Neural cell (in vitro differentiated cells): ENCODE measurements around the gene ERC2. TPM values are rescaled to one million over a fixed set of nuclear protein-coding genes. Genes with fewer than 3 reads are reported as not detected.

Experiments used
- H2AFZ ChIP-seq: fragments of 200-600, 300-800 bp; sonication (generic), shearing (Covaris generic); 2 replicates; pipeline ENCODE4 v1.6.0; 2014; ENCODE audit warnings: low read depth, mild to moderate bottlenecking, antibody characterized with exemption, low read length, moderate library complexity
- H3F3A ChIP-seq: fragments of 200-600 bp; shearing (Covaris generic); 2 replicates; pipeline ENCODE4 v1.6.1; 2016; ENCODE audit warnings: mild to moderate bottlenecking, moderate library complexity, mixed read lengths, antibody characterized with exemption, low read length; ENCODE audit not compliant: insufficient read depth, poor library complexity, severe bottlenecking
- H3K27ac ChIP-seq: fragments of 200-600, 300-800 bp; sonication (generic), shearing (Covaris generic); 2 replicates; pipeline ENCODE4 v1.5.1; 2014; ENCODE audit warnings: mild to moderate bottlenecking, low read length, moderate library complexity
- H3K27me3 ChIP-seq: fragments of 300-800, 200-600 bp; sonication (generic), shearing (Covaris generic); 2 replicates; pipeline ENCODE4 v1.6.0; 2014; ENCODE audit warnings: mild to moderate bottlenecking, low read depth, low read length, moderate library complexity; ENCODE audit not compliant: insufficient read depth
- H3K36me3 ChIP-seq: fragments of 300-800, 200-600 bp; sonication (generic), shearing (Covaris generic); 2 replicates; pipeline ENCODE4 v1.5.1; 2014; ENCODE audit warnings: mild to moderate bottlenecking, antibody characterized with exemption, low read length, moderate library complexity; ENCODE audit not compliant: insufficient read depth
- H3K4me2 ChIP-seq: fragments of 300-800, 200-600 bp; sonication (generic), shearing (Covaris generic); 2 replicates; pipeline ENCODE4 v1.6.0; 2014; ENCODE audit warnings: mild to moderate bottlenecking, low read length
- H3K4me3 ChIP-seq: fragments of 300-800, 200-600 bp; sonication (generic), shearing (Covaris generic); 2 replicates; pipeline ENCODE4 v1.5.1; 2014; ENCODE audit warnings: mild to moderate bottlenecking, low read length, moderate library complexity
- H3K79me2 ChIP-seq: fragments of 200-600 bp; shearing (Covaris generic); replicated peaks from 2 replicates; pipeline ENCODE4 v1.6.0; 2014; ENCODE audit warnings: mild to moderate bottlenecking, low read length, moderate library complexity; ENCODE audit not compliant: insufficient read depth
- H3K9ac ChIP-seq: fragments of 300-800, 200-600 bp; sonication (generic), shearing (Covaris generic); 2 replicates; pipeline ENCODE4 v1.6.1; 2016; ENCODE audit warnings: mild to moderate bottlenecking, low read length, mixed read lengths
- H3K9me2 ChIP-seq: fragments of 200-600 bp; shearing (Covaris generic); 2 replicates; pipeline ENCODE4 v1.6.1; 2016; ENCODE audit warnings: mild to moderate bottlenecking, low read length, mixed read lengths; ENCODE audit not compliant: insufficient read depth
- H3K9me3 ChIP-seq: fragments of 200-600, 300-800 bp; sonication (generic), shearing (Covaris generic); 2 replicates; pipeline ENCODE4 v1.6.1; 2016; ENCODE audit warnings: mild to moderate bottlenecking, mixed run types, low read length, moderate library complexity, mixed read lengths
- H4K20me1 ChIP-seq: fragments of 200-600 bp; shearing (Covaris generic); 2 replicates; pipeline ENCODE4 v1.6.1; 2016; ENCODE audit warnings: mild to moderate bottlenecking, mixed run types; ENCODE audit not compliant: insufficient read depth
- CTCF ChIP-seq: fragments of 450-650 bp; IDR thresholded peaks from 2 replicates; pipeline ENCODE4 v1.5.1; 2014; ENCODE audit warnings: antibody characterized with exemption, mild to moderate bottlenecking, moderate library complexity; ENCODE audit not compliant: poor library complexity, severe bottlenecking
- EP300 ChIP-seq: fragments of 450-650 bp; conservative IDR thresholded peaks from 2 replicates; pipeline ENCODE4 v1.6.1; 2014; ENCODE audit warnings: antibody characterized with exemption, mild to moderate bottlenecking, moderate library complexity; ENCODE audit not compliant: poor library complexity, severe bottlenecking
- EZH2 ChIP-seq: fragments of 200-600, 300-800 bp; shearing (Covaris generic), sonication (generic); IDR thresholded peaks from 2 replicates; pipeline ENCODE4 v1.6.1; 2014; ENCODE audit warnings: antibody characterized with exemption, low read length, borderline replicate concordance, mild to moderate bottlenecking; ENCODE audit not compliant: insufficient read depth, poor library complexity, severe bottlenecking
- MXI1 ChIP-seq: fragments of 450-650 bp; conservative IDR thresholded peaks from 2 replicates; pipeline ENCODE4 v1.6.1; 2014; ENCODE audit warnings: antibody characterized with exemption, mild to moderate bottlenecking; ENCODE audit not compliant: poor library complexity, severe bottlenecking
- POLR2AphosphoS5 ChIP-seq: IDR thresholded peaks from 2 replicates; pipeline ENCODE4 v1.6.1; 2012
- RAD21 ChIP-seq: fragments of 450-650 bp; conservative IDR thresholded peaks from 2 replicates; pipeline ENCODE4 v1.6.1; 2014; ENCODE audit warnings: antibody characterized with exemption, mild to moderate bottlenecking, moderate library complexity
- REST ChIP-seq: IDR thresholded peaks from 2 replicates; pipeline ENCODE4 v1.6.1; 2012; ENCODE audit warnings: borderline replicate concordance
- SMC3 ChIP-seq: fragments of 450-650 bp; conservative IDR thresholded peaks from 2 replicates; pipeline ENCODE4 v1.6.1; 2014; ENCODE audit warnings: antibody characterized with exemption, mild to moderate bottlenecking, moderate library complexity; ENCODE audit not compliant: poor library complexity
- TAF1 ChIP-seq: IDR thresholded peaks from 2 replicates; pipeline ENCODE4 v1.6.1; 2012; ENCODE audit warnings: low read depth
- polyA plus RNA-seq: library from polyadenylated mRNA; depleted of rRNA; stranded (reverse); fragments of >200 nt; gene quantifications from 2 replicates; pipeline ENCODE4 v1.2.3, GENCODE V29; 2014

Gene ERC2
- polyA plus RNA-seq, 1 donor from 2014 or later: 60.4 TPM

- Histone ChIP-seq H3K4me2 (no peak overlapping the region), H3F3A (no peaks in the 10 kb centered on the region), H3K9me3 (no peaks in the 10 kb centered on the region), H3K4me3 (no peak overlapping the region), H4K20me1 (no peaks in the 10 kb centered on the region), H2AFZ (no peak overlapping the region), H3K36me3 (no peaks in the 10 kb centered on the region), H3K9ac (no peak overlapping the region), H3K27ac (no peak overlapping the region), H3K27me3 (no peaks in the 10 kb centered on the region), H3K79me2 (no peaks in the 10 kb centered on the region), H3K9me2 (no peaks in the 10 kb centered on the region)
- no peak for TF ChIP-seq RAD21
- no peak for TF ChIP-seq POLR2AphosphoS5
- TF ChIP-seq TAF1: no peak
- TF ChIP-seq SMC3: no peak
- no peak for TF ChIP-seq EP300
- no peak for TF ChIP-seq CTCF
Observed at GRCh38 chr3:55895897-55896566, 572.2 kb downstream of the ERC2 start.

GRCh38 chr3:55894605-55895004 is 573.7 kb downstream of the ERC2 start:
- no peak for TF ChIP-seq CTCF
- TF ChIP-seq TAF1: no peak
- TF ChIP-seq MXI1: no peak
- no peak for TF ChIP-seq EP300
- TF ChIP-seq REST: no peak
- TF ChIP-seq EZH2: no peak
- TF ChIP-seq RAD21: no peak
- TF ChIP-seq POLR2AphosphoS5: no peak
- TF ChIP-seq SMC3: no peak
- Histone ChIP-seq H3K27ac (no peak overlapping the region), H3K9me3 (no peaks in the 10 kb centered on the region), H3K4me3 (no peak overlapping the region), H3K36me3 (no peaks in the 10 kb centered on the region), H2AFZ (no peak overlapping the region), H3K4me2 (no peak overlapping the region), H3K9ac (no peak overlapping the region), H4K20me1 (no peaks in the 10 kb centered on the region), H3K9me2 (no peaks in the 10 kb centered on the region), H3K79me2 (no peaks in the 10 kb centered on the region), H3K27me3 (no peaks in the 10 kb centered on the region), H3F3A (no peaks in the 10 kb centered on the region)
